AG09309 (cell line): ENCODE measurements around the gene SCRN1.
"Not testable (repeated sequence)": the region's sequence is repeated elsewhere in the genome, so short reads cannot be mapped to it uniquely, and the experiment has no call there.

Source experiments
- DNase-seq: peaks from one replicate; pipeline ENCODE4 v3.0.0-alpha.2; 2010; ENCODE audit warnings: low read depth
- H3K4me3 ChIP-seq: 2 replicates; pipeline ENCODE4 v1.5.1; 2011; ENCODE audit warnings: mild to moderate bottlenecking, low read depth, low read length, moderate library complexity; ENCODE audit not compliant: control insufficient read depth
- CTCF ChIP-seq: IDR thresholded peaks from 2 replicates; pipeline ENCODE4 v1.5.1; 2011; ENCODE audit warnings: mild to moderate bottlenecking, low read depth, low read length, inconsistent platforms; ENCODE audit not compliant: insufficient read depth, control insufficient read depth; ENCODE audit errors: missing control alignments

Gene SCRN1

DNA sequence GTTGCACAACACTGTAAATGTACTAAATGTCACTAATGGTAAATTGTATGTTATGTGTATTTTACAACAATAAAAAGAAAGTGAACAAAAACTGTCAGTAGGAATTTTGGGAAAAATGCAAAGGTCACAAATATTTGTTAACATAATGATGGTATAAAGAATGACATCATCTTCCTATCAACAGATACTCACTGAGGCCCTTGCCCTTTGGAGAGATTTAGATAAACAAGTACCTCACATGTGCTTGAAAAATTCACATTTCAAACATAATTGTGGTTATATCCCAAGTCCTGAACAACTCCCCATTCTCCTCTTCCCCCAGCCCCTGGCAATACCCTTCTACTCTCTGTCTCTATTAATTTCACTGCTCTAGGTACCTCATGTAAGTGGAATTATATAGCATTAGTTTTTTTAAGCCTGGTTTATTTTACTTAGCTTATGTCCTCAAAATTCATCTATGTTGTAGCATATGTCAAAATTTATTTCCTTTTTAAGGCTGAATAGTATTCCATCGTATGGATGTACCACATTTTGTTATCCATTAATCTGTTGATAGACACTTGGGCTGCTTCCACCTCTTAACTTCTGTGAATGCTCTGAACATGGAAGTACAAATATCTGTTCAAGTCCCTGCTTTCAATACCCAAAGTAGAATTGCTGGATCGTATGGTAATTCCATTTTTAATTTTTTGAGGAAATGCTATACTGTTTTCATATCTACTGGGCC lies 92.8 kb downstream of the SCRN1 start:
- TF ChIP-seq CTCF: no peak
- H3K4me3 ChIP-seq: no peak overlapping the region
- no peak for DNase-seq

DNA sequence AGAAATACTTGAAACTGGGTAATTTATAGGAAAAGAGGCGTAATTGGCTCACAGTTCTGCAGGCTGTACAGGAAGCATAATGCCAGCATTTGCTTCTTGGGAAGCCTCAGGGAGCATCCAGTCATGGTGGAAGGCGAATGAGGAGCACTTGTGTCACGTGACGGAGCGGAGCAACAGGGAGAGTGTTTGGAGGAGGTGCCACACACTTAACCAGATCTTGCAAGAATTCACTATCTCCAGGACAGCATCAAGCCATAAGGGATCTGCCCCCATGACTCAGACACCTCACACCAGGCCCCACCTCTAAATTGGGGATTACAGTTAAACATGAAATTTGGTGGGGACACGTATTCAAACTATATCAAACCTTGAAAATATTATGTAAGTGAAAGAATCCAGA lies 94.0 kb downstream of the SCRN1 start:
- no peak for TF ChIP-seq CTCF
- no peak overlapping the region for H3K4me3 ChIP-seq
- DNase-seq: no peak

- DNase-seq: no peak
- H3K4me3 ChIP-seq: no peak overlapping the region
- TF ChIP-seq CTCF: no peak
Observed at GRCh38 chr7:29894256-29894655, 95.3 kb downstream of the SCRN1 start.

DNA sequence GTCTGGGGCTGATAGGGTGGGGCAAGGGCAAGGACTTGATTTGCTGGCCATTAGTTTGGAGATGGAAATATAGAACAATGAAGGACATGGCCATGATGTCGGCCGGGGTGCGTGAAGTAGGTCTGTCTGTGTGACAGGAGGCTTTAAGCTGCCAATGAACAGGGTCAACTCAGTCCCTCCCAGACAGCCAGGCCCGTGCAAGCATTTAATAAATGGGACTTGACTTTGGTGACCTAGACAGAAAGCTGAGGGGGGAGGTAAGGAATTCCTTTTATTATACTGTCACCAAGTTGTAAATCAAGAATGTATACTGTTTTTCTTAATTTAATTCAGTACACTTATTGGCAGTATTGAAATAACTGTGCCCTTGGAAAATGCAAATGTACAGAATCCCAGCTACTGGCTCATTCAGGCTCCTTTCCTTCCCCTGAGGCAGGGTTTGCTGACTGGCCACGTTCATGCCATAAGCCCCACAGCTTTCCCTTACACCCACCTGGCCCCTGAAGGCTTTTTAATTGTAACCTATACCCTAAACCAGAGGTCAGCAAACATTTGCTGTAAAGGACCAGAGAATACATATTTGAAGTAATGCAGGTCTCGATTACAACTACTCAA lies 96.1 kb downstream of the SCRN1 start:
- TF ChIP-seq CTCF: no peak
- no peak overlapping the region for H3K4me3 ChIP-seq
- DNase-seq: no peak

GRCh38 chr7:29892231-29892630 lies 97.4 kb downstream of the SCRN1 start:
- TF ChIP-seq CTCF: no peak
- H3K4me3 ChIP-seq: no peak overlapping the region
- DNase-seq: no peak

- no peak for DNase-seq
- TF ChIP-seq CTCF: no peak
- H3K4me3 ChIP-seq: no peak overlapping the region
Observed at GRCh38 chr7:29891766-29892165, 97.8 kb downstream of the SCRN1 start.

DNA sequence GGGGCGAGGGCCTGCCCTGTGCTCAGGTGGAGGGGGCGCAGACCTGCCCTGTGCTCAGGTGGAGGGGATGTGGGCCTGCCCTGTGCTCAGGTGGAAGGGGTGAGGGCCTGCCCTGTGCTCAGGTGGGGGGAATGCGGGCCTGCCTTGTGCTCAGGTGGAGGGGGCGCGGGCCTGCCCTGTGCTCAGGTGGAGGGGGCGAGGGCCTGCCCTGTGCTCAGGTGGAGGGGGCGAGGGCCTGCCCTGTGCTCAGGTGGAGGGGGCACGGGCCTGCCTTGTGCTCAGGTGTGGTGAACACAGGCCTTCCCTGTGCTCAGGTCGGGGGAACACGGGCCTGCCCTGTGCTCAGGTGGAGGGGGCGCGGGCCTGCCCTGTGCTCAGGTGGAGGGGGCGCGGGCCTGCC lies 98.8 kb downstream of the SCRN1 start:
- DNase-seq: not testable (repeated sequence)

More for the DNA sequence above, 98.8 kb downstream of the SCRN1 start:
- not testable (repeated sequence) for H3K4me3 ChIP-seq
